Articular chondrocyte of knee joint (primary cell): ENCODE measurements around the gene FAH. TPM values are rescaled to one million over a fixed set of nuclear protein-coding genes. Genes with fewer than 3 reads are reported as not detected.

Experiments
- total RNA-seq: library from RNA; depleted of rRNA; stranded (reverse); fragments of >200 nt; gene quantifications from 2 replicates; pipeline ENCODE4 v1.2.3, GENCODE V29; 2012

Gene FAH
- total RNA-seq: 20.1 and 21.7 TPM in 2 replicates

GRCh38 chr15:80152896-80153876 is at the start of gene FAH:
FAH (plus strand) TSS chr15:80152999; CDS start chr15:80153055, 56 bp downstream.

Other genes starting within 250 kb of the FAH start
- gene BCL2A1, start 181.8 kb upstream of the FAH start, total RNA-seq: 0.43 and 1.7 TPM in 2 replicates
- 105 and 130 TPM in 2 replicates for gene ZFAND6, start 93.3 kb upstream of the FAH start, total RNA-seq
- gene CTXND1, start 99.2 kb downstream of the FAH start, total RNA-seq: not detected in 2 replicates